ENCODE data around the gene PRKAR2A. TPM values are rescaled to one million over a fixed set of nuclear protein-coding genes. Genes with fewer than 3 reads are reported as not detected.

PRKAR2A gene
- total and polyA plus RNA-seq, 2 donors (not counting 1 experiment from before 2014, with no cell fraction given): 17.8 to 19.1 TPM

DNA sequence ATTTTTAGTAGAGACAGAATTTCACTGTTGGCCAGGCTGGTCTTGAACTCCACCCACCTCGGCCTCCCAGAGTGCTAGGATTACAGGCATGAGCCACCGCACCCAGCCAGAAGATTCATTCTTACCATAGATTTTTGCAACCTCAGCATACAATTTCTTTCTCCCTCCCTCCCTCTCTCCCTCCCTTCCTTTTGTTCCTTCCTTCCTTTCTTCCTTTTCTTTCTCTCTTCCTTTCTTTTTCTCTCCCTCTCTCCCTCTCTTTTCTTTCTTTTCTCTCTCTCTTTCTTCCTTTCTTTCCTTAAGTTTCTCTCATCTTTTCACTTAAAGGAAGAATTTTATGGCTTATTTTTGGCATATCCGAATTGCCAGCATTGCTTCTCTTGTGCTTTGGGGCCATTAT, 58.0 kb downstream of the PRKAR2A start:
- H3K9me3 ChIP-seq (ENCODE audit: control insufficient read depth, insufficient read depth, low read depth, low read length): no peaks in the 10 kb centered on the region
- H3K4me3 ChIP-seq (replicated peaks in 1 of 4; ENCODE audit: control extremely low read depth in 1 of 4, insufficient read depth in 1 of 4, low read depth in 3 of 4, low read length in 4 of 4): no peak overlapping the region
- H3K27ac ChIP-seq (ENCODE audit: insufficient read depth, low read length): no peak overlapping the region
- no peaks in the 10 kb centered on the region for H3K4me1 ChIP-seq (ENCODE audit: control insufficient read depth, extremely low read depth, insufficient read depth, low read length)
- H3K27me3 ChIP-seq (ENCODE audit: control insufficient read depth, insufficient read depth, low read length): no peaks in the 10 kb centered on the region
- H3K36me3 ChIP-seq (ENCODE audit: control insufficient read depth, insufficient read depth, low read length): no peaks in the 10 kb centered on the region
- no peak overlapping the region for H3K4me2 ChIP-seq (ENCODE audit: extremely low read depth, insufficient read depth, low read length)
- no peaks in the 10 kb centered on the region for H3K79me2 ChIP-seq (ENCODE audit: control insufficient read depth, insufficient read depth, low read length)
- H2AFZ ChIP-seq (ENCODE audit: low read length): no peak overlapping the region
- DNase-seq (ENCODE audit: low read depth in 2 of 2): no peak
- H3K9ac ChIP-seq (ENCODE audit: insufficient read depth, low read length): no peak overlapping the region
- TF ChIP-seq, protein P1, sequence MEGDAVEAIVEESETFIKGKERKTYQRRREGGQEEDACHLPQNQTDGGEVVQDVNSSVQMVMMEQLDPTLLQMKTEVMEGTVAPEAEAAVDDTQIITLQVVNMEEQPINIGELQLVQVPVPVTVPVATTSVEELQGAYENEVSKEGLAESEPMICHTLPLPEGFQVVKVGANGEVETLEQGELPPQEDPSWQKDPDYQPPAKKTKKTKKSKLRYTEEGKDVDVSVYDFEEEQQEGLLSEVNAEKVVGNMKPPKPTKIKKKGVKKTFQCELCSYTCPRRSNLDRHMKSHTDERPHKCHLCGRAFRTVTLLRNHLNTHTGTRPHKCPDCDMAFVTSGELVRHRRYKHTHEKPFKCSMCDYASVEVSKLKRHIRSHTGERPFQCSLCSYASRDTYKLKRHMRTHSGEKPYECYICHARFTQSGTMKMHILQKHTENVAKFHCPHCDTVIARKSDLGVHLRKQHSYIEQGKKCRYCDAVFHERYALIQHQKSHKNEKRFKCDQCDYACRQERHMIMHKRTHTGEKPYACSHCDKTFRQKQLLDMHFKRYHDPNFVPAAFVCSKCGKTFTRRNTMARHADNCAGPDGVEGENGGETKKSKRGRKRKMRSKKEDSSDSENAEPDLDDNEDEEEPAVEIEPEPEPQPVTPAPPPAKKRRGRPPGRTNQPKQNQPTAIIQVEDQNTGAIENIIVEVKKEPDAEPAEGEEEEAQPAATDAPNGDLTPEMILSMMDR (conservative IDR thresholded peaks at IDR 0.05 in 1 of 2, IDR thresholded peaks at IDR 0.05 in 1 of 2; ENCODE audit: low read depth in 1 of 2, low read length in 2 of 2): no peak
- TF ChIP-seq EZH2 (IDR thresholded peaks at IDR 0.05; ENCODE audit: low read length, missing control alignments): no peak
- no peaks in the 10 kb centered on the region for H4K20me1 ChIP-seq (ENCODE audit: control insufficient read depth, extremely low read depth, insufficient read depth, low read length)

DNA sequence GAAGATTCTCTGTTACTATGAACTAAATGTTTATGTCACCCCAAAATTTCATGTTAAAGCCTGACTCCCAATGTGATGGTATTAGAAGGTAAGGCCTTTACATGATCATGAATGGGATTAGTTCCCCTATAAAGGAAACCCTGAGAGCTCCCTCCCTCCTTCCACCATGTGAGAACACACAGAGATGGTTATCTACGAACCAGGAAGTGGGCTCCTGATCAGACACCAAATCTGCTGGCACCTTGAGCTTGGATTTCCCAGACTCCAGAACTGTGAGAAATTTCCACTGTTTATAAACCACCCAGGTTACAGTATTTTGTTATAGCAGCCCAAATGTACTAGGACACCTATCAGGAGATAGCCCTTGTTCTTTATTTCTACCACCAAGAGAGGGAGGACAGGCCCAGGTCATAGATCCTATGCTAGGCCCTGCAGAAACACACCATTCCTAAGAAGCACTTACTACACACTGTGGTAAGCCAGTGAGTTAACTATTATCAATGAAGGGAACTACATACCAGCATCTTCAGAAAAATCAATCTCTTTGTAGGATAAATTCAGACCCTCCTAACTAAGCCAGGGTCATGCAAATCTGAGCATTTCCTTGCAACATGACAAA, 59.0 kb downstream of the PRKAR2A start:
- no peaks in the 10 kb centered on the region for H3K27me3 ChIP-seq (ENCODE audit: control insufficient read depth, insufficient read depth, low read length)
- no peaks in the 10 kb centered on the region for H3K9me3 ChIP-seq (ENCODE audit: control insufficient read depth, insufficient read depth, low read depth, low read length)
- no peak for TF ChIP-seq EZH2 (IDR thresholded peaks at IDR 0.05; ENCODE audit: low read length, missing control alignments)
- TF ChIP-seq, protein P1 (conservative IDR thresholded peaks at IDR 0.05 in 1 of 2, IDR thresholded peaks at IDR 0.05 in 1 of 2; ENCODE audit: low read depth in 1 of 2, low read length in 2 of 2): no peak

DNA sequence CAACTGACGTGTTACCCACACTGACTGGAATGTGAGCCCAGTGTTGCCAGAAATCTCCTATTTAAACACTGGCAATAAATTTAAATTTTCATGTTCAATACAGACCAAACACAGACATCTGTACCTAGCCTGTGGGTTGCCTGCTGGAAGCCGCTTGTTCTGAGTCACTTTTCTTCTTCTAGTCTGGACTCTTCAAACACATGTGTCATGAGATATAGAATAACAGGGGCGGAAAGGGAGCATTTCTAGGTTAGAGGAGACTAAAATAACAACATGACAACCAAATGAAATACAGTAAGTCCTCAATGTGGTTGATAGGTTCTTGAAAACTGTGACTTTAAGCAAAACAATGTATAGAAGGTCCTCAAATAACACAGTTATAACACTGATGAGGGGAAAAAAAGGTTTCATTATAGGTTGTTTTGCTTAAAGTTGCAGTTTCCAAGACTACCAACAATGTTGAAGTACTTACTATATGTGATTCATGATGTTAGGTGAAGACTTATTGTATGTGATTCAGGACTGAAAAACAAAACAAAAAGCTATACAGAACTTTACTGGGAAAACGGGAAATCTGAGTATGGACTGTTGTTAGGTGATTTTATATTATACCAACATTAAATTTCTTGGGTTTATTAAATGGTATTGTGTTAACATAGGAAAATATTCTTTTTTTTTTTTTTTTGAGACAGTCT, 63.1 kb downstream of the PRKAR2A start:
- TF ChIP-seq, protein P1 (conservative IDR thresholded peaks at IDR 0.05 in 1 of 2, IDR thresholded peaks at IDR 0.05 in 1 of 2; ENCODE audit: low read depth in 1 of 2, low read length in 2 of 2): no peak
- TF ChIP-seq EZH2 (IDR thresholded peaks at IDR 0.05; ENCODE audit: low read length, missing control alignments): no peak
- no peaks in the 10 kb centered on the region for H4K20me1 ChIP-seq (ENCODE audit: control insufficient read depth, extremely low read depth, insufficient read depth, low read length)
- DNase-seq (ENCODE audit: low read depth in 2 of 2): peak; percentile 31 to 88
- no peak overlapping the region for H3K4me2 ChIP-seq (ENCODE audit: extremely low read depth, insufficient read depth, low read length)
- no peak overlapping the region for H2AFZ ChIP-seq (ENCODE audit: low read length)
- no peaks in the 10 kb centered on the region for H3K4me1 ChIP-seq (ENCODE audit: control insufficient read depth, extremely low read depth, insufficient read depth, low read length)
- no peak overlapping the region for H3K27ac ChIP-seq (ENCODE audit: insufficient read depth, low read length)
- H3K27me3 ChIP-seq (ENCODE audit: control insufficient read depth, insufficient read depth, low read length): no peaks in the 10 kb centered on the region
- peaks cover 3% of the 10 kb centered on the region for H3K36me3 ChIP-seq (ENCODE audit: control insufficient read depth, insufficient read depth, low read length)
- no peaks in the 10 kb centered on the region for H3K79me2 ChIP-seq (ENCODE audit: control insufficient read depth, insufficient read depth, low read length)
- no peak overlapping the region for H3K9ac ChIP-seq (ENCODE audit: insufficient read depth, low read length)
- no peak overlapping the region for H3K4me3 ChIP-seq (replicated peaks in 1 of 4; ENCODE audit: control extremely low read depth in 1 of 4, insufficient read depth in 1 of 4, low read depth in 3 of 4, low read length in 4 of 4)
- no peaks in the 10 kb centered on the region for H3K9me3 ChIP-seq (ENCODE audit: control insufficient read depth, insufficient read depth, low read depth, low read length)

More for the DNA sequence above, 59.0 kb downstream of the PRKAR2A start:
- H2AFZ ChIP-seq (ENCODE audit: low read length): no peak overlapping the region
- no peak overlapping the region for H3K27ac ChIP-seq (ENCODE audit: insufficient read depth, low read length)
- H3K4me3 ChIP-seq (replicated peaks in 1 of 4; ENCODE audit: control extremely low read depth in 1 of 4, insufficient read depth in 1 of 4, low read depth in 3 of 4, low read length in 4 of 4): no peak overlapping the region
- H3K4me1 ChIP-seq (ENCODE audit: control insufficient read depth, extremely low read depth, insufficient read depth, low read length): no peaks in the 10 kb centered on the region
- no peak overlapping the region for H3K4me2 ChIP-seq (ENCODE audit: extremely low read depth, insufficient read depth, low read length)
- no peak for DNase-seq (ENCODE audit: low read depth in 2 of 2)
- H3K79me2 ChIP-seq (ENCODE audit: control insufficient read depth, insufficient read depth, low read length): no peaks in the 10 kb centered on the region
- H4K20me1 ChIP-seq (ENCODE audit: control insufficient read depth, extremely low read depth, insufficient read depth, low read length): no peaks in the 10 kb centered on the region
- no peak overlapping the region for H3K9ac ChIP-seq (ENCODE audit: insufficient read depth, low read length)
- no peaks in the 10 kb centered on the region for H3K36me3 ChIP-seq (ENCODE audit: control insufficient read depth, insufficient read depth, low read length)
